D721Med (cell line): Measurements from ENCODE around the gene GLUL.
"Not testable (repeated sequence)": the region's sequence is repeated elsewhere in the genome, so short reads cannot be mapped to it uniquely, and the experiment has no call there.

Experiments
- DNase-seq: peaks from one replicate; pipeline ENCODE4 v3.0.0; 2011; ENCODE audit warnings: low spot score; ENCODE audit not compliant: insufficient read length
- FAIRE-seq: peaks from 2 replicates; lab custom pipeline; 2011; peaks lifted over from hg19 to GRCh38; lab: Jason Lieb, UNC
- CTCF ChIP-seq: IDR thresholded peaks from 2 replicates; pipeline ENCODE4 v1.5.1; 2012; ENCODE audit warnings: mild to moderate bottlenecking, control low read depth; ENCODE audit not compliant: insufficient read depth; ENCODE audit errors: missing control alignments

GLUL gene

GRCh38 chr1:182381962-182382819 lies 9.4 kb downstream of the GLUL start:
- DNase-seq (no peak), FAIRE-seq (no peak)
- TF ChIP-seq CTCF, result no peak

DNA sequence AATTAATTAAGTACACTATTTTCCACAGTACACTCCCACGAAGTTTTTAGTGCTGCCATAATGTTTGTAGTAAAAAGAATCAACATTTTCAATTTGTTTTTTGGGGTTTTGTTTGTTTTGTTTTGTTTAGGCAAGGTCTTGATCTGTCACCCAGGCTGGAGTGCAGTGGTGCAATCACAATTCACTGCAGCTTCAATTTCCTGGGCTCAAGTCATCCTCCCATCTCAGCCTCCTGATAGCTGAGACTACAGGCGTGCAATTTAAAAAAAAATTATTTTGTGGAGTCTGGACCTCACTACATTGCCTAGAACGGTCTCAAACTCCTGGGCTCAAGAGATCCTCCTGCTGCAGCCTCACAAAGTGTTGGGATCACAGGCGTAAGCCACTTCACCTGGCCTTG lies 11.4 kb downstream of the GLUL start:
- no peak for FAIRE-seq
- DNase-seq, result no peak

DNA sequence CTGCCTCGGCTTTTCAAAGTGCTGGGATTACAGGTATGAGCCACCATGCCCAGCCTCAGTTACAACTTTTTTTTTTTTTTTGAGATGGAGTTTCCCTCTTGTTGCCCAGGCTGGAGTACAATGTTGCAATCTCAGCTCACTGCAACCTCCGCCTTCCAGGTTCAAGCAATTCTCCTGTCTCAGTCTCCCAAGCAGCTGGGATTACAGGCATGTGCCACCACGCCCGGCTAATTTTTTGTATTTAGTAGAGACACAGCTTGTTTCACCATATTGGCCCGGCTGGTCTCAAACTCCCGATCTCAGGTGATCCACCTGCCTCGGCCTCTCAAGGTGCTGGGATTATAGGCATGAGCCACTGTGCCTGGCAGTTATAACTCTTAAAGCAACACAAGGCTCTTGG lies 11.8 kb downstream of the GLUL start:
- not testable (repeated sequence) for FAIRE-seq

More for the DNA sequence above, 11.4 kb downstream of the GLUL start:
- no peak for TF ChIP-seq CTCF

GRCh38 chr1:182376936-182377574 lies 14.5 kb downstream of the GLUL start:
- DNase-seq, result no peak
- no peak for FAIRE-seq
- TF ChIP-seq CTCF, result no peak

More for the DNA sequence above, 11.8 kb downstream of the GLUL start:
- not testable (repeated sequence) for DNase-seq

DNA sequence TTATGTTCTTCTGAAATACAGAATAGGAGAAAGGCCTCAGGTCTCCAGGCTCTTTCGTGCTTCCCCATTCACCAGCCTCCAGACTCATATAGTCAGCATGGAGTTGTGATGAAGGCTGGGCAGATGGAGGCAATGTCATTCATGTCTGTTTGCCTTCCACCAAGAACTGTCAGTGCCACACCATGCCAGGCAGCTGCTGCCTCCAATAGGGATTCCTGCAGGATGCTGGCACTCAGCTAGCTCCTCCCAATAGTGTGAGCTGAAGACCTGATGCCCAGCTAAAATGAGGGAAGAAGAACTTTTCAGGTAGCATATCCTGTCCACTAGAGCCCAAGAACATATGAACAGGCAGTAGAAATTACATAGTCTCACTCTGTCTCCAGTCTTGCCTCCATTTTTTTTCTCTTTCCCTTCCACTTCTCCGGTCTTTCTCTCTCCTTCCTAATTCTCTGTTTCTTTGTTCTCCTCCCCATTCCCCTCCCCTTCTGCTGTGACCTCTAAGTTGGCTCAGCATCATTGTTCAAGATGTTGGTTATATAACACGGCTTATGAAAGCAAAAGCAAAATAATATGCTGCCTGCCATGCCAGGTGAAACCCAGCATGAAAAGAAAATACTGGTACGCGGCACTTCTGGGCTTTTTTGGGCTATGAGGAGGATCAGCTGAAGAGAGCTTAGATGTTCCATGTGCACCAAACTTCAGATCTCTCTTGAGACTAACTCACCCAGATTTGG lies 17.3 kb downstream of the GLUL start:
- no peak for DNase-seq
- FAIRE-seq, result no peak
- TF ChIP-seq CTCF, result no peak

- no peak for FAIRE-seq
- DNase-seq, result no peak
- TF ChIP-seq CTCF, result no peak
These were observed 21.1 kb downstream of the GLUL start for GRCh38 chr1:182370532-182370931.

DNA sequence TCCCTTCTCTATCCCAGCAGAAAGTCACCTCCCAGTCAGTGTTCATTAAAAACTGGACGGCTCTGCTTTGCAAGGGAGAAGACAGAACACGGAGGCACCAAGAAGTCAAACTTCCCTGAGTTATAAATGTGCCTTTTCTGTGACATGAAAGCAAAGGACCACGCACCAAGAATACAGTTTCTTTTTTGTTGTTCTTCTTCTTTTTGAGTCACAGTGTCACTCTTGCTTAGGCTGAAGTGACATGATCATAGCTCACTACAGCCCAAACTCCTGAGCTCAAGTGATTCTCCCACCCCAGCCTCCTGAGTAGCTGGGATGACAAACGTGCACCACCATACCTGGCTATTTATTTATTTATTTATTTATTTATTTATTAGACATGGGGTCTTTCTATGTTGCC lies 22.7 kb downstream of the GLUL start:
- no peak for DNase-seq
- no peak for FAIRE-seq
- TF ChIP-seq CTCF, result no peak
